HCT116 (cell line): ENCODE data around the gene CAMK2N1. TPM values are rescaled to one million over a fixed set of nuclear protein-coding genes. Genes with fewer than 3 reads are reported as not detected.

Experiments used
- ATAC-seq: fragments of 200-7000 bp; cut with Tn5 transposase; 2 replicates; pipeline ENCODE4 v1.9.1; 2020; ENCODE audit warnings: mild to moderate bottlenecking, moderate library complexity
- BruUV-seq: library from RNA; stranded (reverse); fragments of 400-500 nt; replicated peaks from 2 replicates; lab custom pipeline; 2021; lab: Mats Ljungman, UMichigan
- CTCF ChIA-PET: fragments of 300-600 bp; sonication (Branson Sonifier 250); formaldehyde crosslinking; loops from one replicate; lab custom pipeline; 2021; ENCODE audit warnings: antibody characterized with exemption; lab: Charles Lee
- POLR2A ChIA-PET: fragments of 300-600, 350-600 bp; sonication (Branson Sonifier 250); formaldehyde crosslinking; loops from one replicate; lab custom pipeline; 2021; ENCODE audit warnings: antibody characterized with exemption; lab: Charles Lee
- RAD21 ChIA-PET, 2 experiments: fragments of 300-600 bp; sonication (Branson Sonifier 250); formaldehyde crosslinking; loops; one replicate each; lab custom pipeline; 2023; ENCODE audit warnings: low total read pairs in 2 of 2; ENCODE audit not compliant: uncharacterized antibody in 2 of 2, unreplicated experiment in 2 of 2, low non-redundant PET in 1 of 2; lab: Charles Lee
- DNase-seq: peaks from one replicate; pipeline ENCODE4 v3.0.0-alpha.2; 2010; ENCODE audit warnings: low read depth, low spot score
- H2AFZ ChIP-seq: fragments of 200-600 bp; shearing (Covaris generic), sonication (generic); 2 replicates; pipeline ENCODE4 v1.6.1; 2017; ENCODE audit warnings: low read depth, mixed run types, mixed read lengths, antibody characterized with exemption, low read length; ENCODE audit not compliant: poor library complexity, severe bottlenecking
- H3K27ac ChIP-seq: 2 replicates; pipeline ENCODE4 v1.5.1; 2012; ENCODE audit warnings: low read depth, low read length
- H3K27me3 ChIP-seq: fragments of 200-600 bp; sonication (generic); 2 replicates; pipeline ENCODE4 v1.6.1; 2016; ENCODE audit warnings: mixed run types, low read length, mixed read lengths; ENCODE audit not compliant: insufficient read depth
- H3K36me3 ChIP-seq, 2 experiments: fragments of 200-500 bp in 1 of 2; fragments of 200-600 bp in 1 of 2; sonication (Bioruptor generic) in 1 of 2; sonication (generic) in 1 of 2; 2 replicates each; pipeline versions ENCODE4 v1.5.1 to v1.6.1; 2014 to 2016; ENCODE audit warnings: low read length in 2 of 2, inconsistent platforms in 1 of 2, mixed read lengths in 1 of 2, mixed run types in 1 of 2; ENCODE audit not compliant: insufficient read depth in 2 of 2, control insufficient read depth in 1 of 2
- H3K4me1 ChIP-seq, 2 experiments: fragments of 200-600 bp in 1 of 2; sonication (generic) in 1 of 2; 2 replicates each; pipeline versions ENCODE4 v1.5.1 to v1.6.1; 2012 to 2017; ENCODE audit warnings: low read length in 2 of 2, inconsistent platforms in 1 of 2, mild to moderate bottlenecking in 1 of 2, mixed read lengths in 1 of 2, mixed run types in 1 of 2, moderate library complexity in 1 of 2; ENCODE audit not compliant: insufficient read depth in 2 of 2, control insufficient read depth in 1 of 2
- H3K4me2 ChIP-seq: fragments of 200-600 bp; sonication (generic); 2 replicates; pipeline ENCODE4 v1.6.1; 2017; ENCODE audit warnings: mixed run types, low read length, mixed read lengths
- H3K4me3 ChIP-seq, 2 experiments: fragments of 200-600 bp in 1 of 2; sonication (generic) in 1 of 2; replicated peaks in 1 of 2; 2 replicates each; pipeline ENCODE4 v1.5.1; 2011 to 2016; ENCODE audit warnings: low read length in 2 of 2, control low read depth in 1 of 2, low read depth in 1 of 2, mild to moderate bottlenecking in 1 of 2, mixed read lengths in 1 of 2, mixed run types in 1 of 2
- H3K79me2 ChIP-seq: fragments of 200-600 bp; sonication (generic); 2 replicates; pipeline ENCODE4 v1.6.1; 2017; ENCODE audit warnings: mild to moderate bottlenecking, mixed run types, low read length, moderate library complexity, mixed read lengths; ENCODE audit not compliant: insufficient read depth
- H3K9ac ChIP-seq: fragments of 200-600 bp; sonication (generic); 2 replicates; pipeline ENCODE4 v1.6.1; 2016; ENCODE audit warnings: low read length, mixed read lengths
- H3K9me2 ChIP-seq: fragments of 200-600 bp; sonication (generic), shearing (Covaris generic); 2 replicates; pipeline ENCODE4 v1.6.1; 2017; ENCODE audit warnings: mixed run types, mild to moderate bottlenecking, moderate library complexity; ENCODE audit not compliant: insufficient read depth
- H3K9me3 ChIP-seq, 2 experiments: fragments of 200-500 bp in 1 of 2; fragments of 200-600 bp in 1 of 2; sonication (Bioruptor generic) in 1 of 2; sonication (generic) in 1 of 2; 2 replicates each; pipeline ENCODE4 v1.6.1; 2014 to 2017; ENCODE audit warnings: low read length in 2 of 2, mixed read lengths in 2 of 2, inconsistent platforms in 1 of 2, low read depth in 1 of 2, mild to moderate bottlenecking in 1 of 2, mixed run types in 1 of 2, moderate library complexity in 1 of 2; ENCODE audit not compliant: control insufficient read depth in 1 of 2, insufficient read depth in 1 of 2
- H4K20me1 ChIP-seq: fragments of 200-600 bp; sonication (generic), shearing (Covaris generic); 2 replicates; pipeline ENCODE4 v1.6.1; 2017; ENCODE audit warnings: mixed run types, mild to moderate bottlenecking, moderate library complexity; ENCODE audit not compliant: insufficient read depth
- CBX3 ChIP-seq: IDR thresholded peaks from 2 replicates; pipeline ENCODE4 v1.6.1; 2012; ENCODE audit warnings: low read depth
- EZH2 ChIP-seq: fragments of 200-600 bp; sonication (generic); IDR thresholded peaks from 2 replicates; pipeline ENCODE4 v1.6.1; 2017; ENCODE audit warnings: antibody characterized with exemption, mixed run types
- EZH2phosphoT487 ChIP-seq: fragments of 200-600 bp; IDR thresholded peaks from 2 replicates; pipeline ENCODE4 v1.6.1; 2018; ENCODE audit warnings: antibody characterized with exemption, borderline replicate concordance
- FOSL1 ChIP-seq: IDR thresholded peaks from 2 replicates; pipeline ENCODE4 v1.6.1; 2012; ENCODE audit warnings: low read depth
- JUND ChIP-seq: IDR thresholded peaks from 2 replicates; pipeline ENCODE4 v1.6.1; 2012
- REST ChIP-seq: IDR thresholded peaks from 2 replicates; pipeline ENCODE4 v1.6.1; 2012; ENCODE audit warnings: low read depth
- SIN3A ChIP-seq: IDR thresholded peaks from 2 replicates; pipeline ENCODE4 v1.6.1; 2012; ENCODE audit warnings: low read depth
- SP1 ChIP-seq: IDR thresholded peaks from 2 replicates; pipeline ENCODE4 v1.6.1; 2012; ENCODE audit warnings: low read depth
- SRF ChIP-seq: IDR thresholded peaks from 2 replicates; pipeline ENCODE4 v1.6.1; 2012; ENCODE audit warnings: low read depth
- TCF7L2 ChIP-seq: IDR thresholded peaks from 2 replicates; pipeline ENCODE4 v1.7.0; 2011; ENCODE audit warnings: borderline replicate concordance, inconsistent platforms; ENCODE audit not compliant: insufficient read depth, insufficient read length; ENCODE audit errors: extremely low read depth
- YY1 ChIP-seq: IDR thresholded peaks from 2 replicates; pipeline ENCODE4 v1.6.1; 2011; ENCODE audit warnings: low read length, low read depth, moderate library complexity, mild to moderate bottlenecking; ENCODE audit not compliant: insufficient replicate concordance; ENCODE audit errors: extremely low read depth
- ZBTB33 ChIP-seq: IDR thresholded peaks from 2 replicates; pipeline ENCODE4 v1.6.1; 2011; ENCODE audit warnings: mild to moderate bottlenecking, low read length, moderate library complexity; ENCODE audit not compliant: insufficient replicate concordance; ENCODE audit errors: extremely low read depth
- ZNF274 ChIP-seq: fragments of 200-500 bp; sonication (Bioruptor generic); IDR thresholded peaks from 2 replicates; pipeline ENCODE4 v1.6.1; 2014; ENCODE audit warnings: mild to moderate bottlenecking, low read depth, low read length, inconsistent platforms
- intact Hi-C: fragments of 100-400 bp; cut with micrococcal nuclease; formaldehyde crosslinking; loops from 2 replicates; pipeline ENCODE4 v1.10.0; 2022
- total RNA-seq: library from RNA; stranded (reverse); gene quantifications from one replicate; pipeline ENCODE4 v1.2.1, GENCODE V29; 2021; ENCODE audit not compliant: unreplicated experiment
- TF ChIP-seq, protein P1 (sequence below), 3 experiments: fragments of 200-600 bp in 1 of 3; sonication (generic) in 1 of 3; IDR thresholded peaks in 2 of 3; conservative IDR thresholded peaks in 1 of 3; 2 replicates each; pipeline ENCODE4 v1.5.1; 2012 to 2017; ENCODE audit warnings: low read depth in 2 of 3, low read length in 2 of 3, antibody characterized with exemption in 1 of 3, borderline replicate concordance in 1 of 3, control low read depth in 1 of 3, mild to moderate bottlenecking in 1 of 3, mixed read lengths in 1 of 3, mixed run types in 1 of 3, moderate library complexity in 1 of 3; ENCODE audit not compliant: insufficient read depth in 1 of 3

CAMK2N1 gene
- total RNA-seq, 1 experiment from 2014 or later, result 20.5 TPM

DNA sequence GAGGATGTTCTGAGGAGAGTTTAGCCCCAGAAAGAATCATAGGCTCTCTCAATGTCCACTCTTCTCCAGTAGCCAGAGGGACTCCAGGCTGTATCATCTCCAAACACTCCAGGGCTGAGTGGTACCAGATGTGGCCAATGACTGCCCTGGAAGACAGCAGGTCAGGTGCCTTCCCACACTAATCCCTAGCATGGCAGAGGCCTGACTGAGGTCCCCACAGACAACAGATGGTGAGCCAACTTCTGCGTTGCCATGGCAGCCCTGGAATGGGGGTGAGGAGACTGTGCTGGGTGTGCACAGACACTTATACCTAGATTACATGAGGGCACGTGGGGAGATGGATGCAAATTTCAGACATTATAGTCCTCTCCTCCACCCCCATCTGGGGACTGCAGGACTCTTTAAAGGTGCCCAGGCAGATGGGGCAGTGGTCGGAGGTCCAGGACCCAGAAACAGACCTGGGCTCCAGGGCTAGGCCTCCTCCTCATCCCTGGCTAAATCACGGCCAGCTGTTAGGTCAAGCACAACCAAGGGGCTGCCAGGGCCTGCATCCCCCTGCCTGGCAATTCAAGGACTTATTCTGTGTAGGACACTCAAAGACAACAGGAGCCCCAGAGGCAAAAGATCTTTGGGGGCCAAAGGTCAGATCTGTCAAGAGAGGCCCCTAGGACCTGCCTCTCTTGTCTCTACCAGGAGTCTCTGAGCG lies 42.9 kb downstream of the CAMK2N1 start:
- H3K36me3 ChIP-seq, result no peaks in the 10 kb centered on the region
- ATAC-seq (no peak), DNase-seq (no peak)
- H3K9me3 ChIP-seq, result no peaks in the 10 kb centered on the region
- intact Hi-C loops, result no loop called here
- CTCF ChIA-PET, result no interaction called here
- H3K4me1 ChIP-seq, result peaks cover 3 to 13% of the 10 kb centered on the region in 2 experiments; a peak in 3 of 4 replicates
- RAD21 ChIA-PET, result no interaction called here
- H3K79me2 ChIP-seq, result no peaks in the 10 kb centered on the region
- no TSS peak for BruUV-seq
- TF ChIP-seq JUND, result no peak
- TF ChIP-seq CBX3, result no peak
- no peak for TF ChIP-seq REST
- TF ChIP-seq EZH2phosphoT487, result no peak
- TF ChIP-seq TCF7L2, result no peak
- TF ChIP-seq, protein P1, sequence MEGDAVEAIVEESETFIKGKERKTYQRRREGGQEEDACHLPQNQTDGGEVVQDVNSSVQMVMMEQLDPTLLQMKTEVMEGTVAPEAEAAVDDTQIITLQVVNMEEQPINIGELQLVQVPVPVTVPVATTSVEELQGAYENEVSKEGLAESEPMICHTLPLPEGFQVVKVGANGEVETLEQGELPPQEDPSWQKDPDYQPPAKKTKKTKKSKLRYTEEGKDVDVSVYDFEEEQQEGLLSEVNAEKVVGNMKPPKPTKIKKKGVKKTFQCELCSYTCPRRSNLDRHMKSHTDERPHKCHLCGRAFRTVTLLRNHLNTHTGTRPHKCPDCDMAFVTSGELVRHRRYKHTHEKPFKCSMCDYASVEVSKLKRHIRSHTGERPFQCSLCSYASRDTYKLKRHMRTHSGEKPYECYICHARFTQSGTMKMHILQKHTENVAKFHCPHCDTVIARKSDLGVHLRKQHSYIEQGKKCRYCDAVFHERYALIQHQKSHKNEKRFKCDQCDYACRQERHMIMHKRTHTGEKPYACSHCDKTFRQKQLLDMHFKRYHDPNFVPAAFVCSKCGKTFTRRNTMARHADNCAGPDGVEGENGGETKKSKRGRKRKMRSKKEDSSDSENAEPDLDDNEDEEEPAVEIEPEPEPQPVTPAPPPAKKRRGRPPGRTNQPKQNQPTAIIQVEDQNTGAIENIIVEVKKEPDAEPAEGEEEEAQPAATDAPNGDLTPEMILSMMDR (IDR thresholded peaks at IDR 0.05 in 2 of 3, conservative IDR thresholded peaks at IDR 0.05 in 1 of 3; ENCODE audit: borderline replicate concordance in 1 of 3, insufficient read depth in 1 of 3, low read depth in 2 of 3, low read length in 2 of 3), result no peak
- no peak for TF ChIP-seq SIN3A
- TF ChIP-seq SRF, result no peak
- no peak for TF ChIP-seq FOSL1
- TF ChIP-seq SP1, result no peak
- no peak for TF ChIP-seq EZH2
- TF ChIP-seq ZBTB33, result no peak
- no peak for TF ChIP-seq ZNF274
- no peak for TF ChIP-seq YY1
- H3K27ac ChIP-seq, result no peak overlapping the region
- H3K9ac ChIP-seq, result no peak overlapping the region
- H2AFZ ChIP-seq, result no peak overlapping the region
- no peak overlapping the region for H3K4me3 ChIP-seq
- POLR2A ChIA-PET, result no interaction called here
- no peaks in the 10 kb centered on the region for H3K9me2 ChIP-seq
- no peak overlapping the region for H3K4me2 ChIP-seq
- no peaks in the 10 kb centered on the region for H4K20me1 ChIP-seq
- no peaks in the 10 kb centered on the region for H3K27me3 ChIP-seq
